DOHH2 (cell line): ENCODE measurements around the gene ARSD.
"Not testable (repeated sequence)": the region's sequence is repeated elsewhere in the genome, so short reads cannot be mapped to it uniquely, and the experiment has no call there.

Experiments
- H3F3A ChIP-seq: fragments of 200-600 bp; sonication (generic), shearing (Covaris generic); 2 replicates; pipeline ENCODE4 v1.6.0; 2016; ENCODE audit warnings: antibody characterized with exemption, mild to moderate bottlenecking; ENCODE audit not compliant: control insufficient read depth, insufficient read depth
- H3K27ac ChIP-seq: fragments of 200-600 bp; sonication (generic); 2 replicates; pipeline ENCODE4 v1.5.1; 2014; ENCODE audit warnings: low read depth, mild to moderate bottlenecking, low read length, moderate library complexity
- H3K27me3 ChIP-seq: fragments of 200-600 bp; sonication (generic); 2 replicates; pipeline ENCODE4 v1.6.1; 2014; ENCODE audit warnings: mild to moderate bottlenecking, low read length, mixed read lengths; ENCODE audit not compliant: control insufficient read depth
- H3K36me3 ChIP-seq: fragments of 200-600 bp; sonication (generic); 2 replicates; pipeline ENCODE4 v1.6.1; 2014; ENCODE audit warnings: mild to moderate bottlenecking, low read length, moderate library complexity, mixed read lengths; ENCODE audit not compliant: control insufficient read depth
- H3K4me1 ChIP-seq: fragments of 200-600 bp; sonication (generic); 2 replicates; pipeline ENCODE4 v1.6.1; 2014; ENCODE audit warnings: mild to moderate bottlenecking, low read length, mixed read lengths; ENCODE audit not compliant: control insufficient read depth
- H3K4me2 ChIP-seq: fragments of 200-600 bp; sonication (generic); 2 replicates; pipeline ENCODE4 v1.6.0; 2014; ENCODE audit warnings: mild to moderate bottlenecking, low read length, moderate library complexity
- H3K4me3 ChIP-seq: fragments of 200-600 bp; sonication (generic); 2 replicates; pipeline ENCODE4 v1.5.1; 2014; ENCODE audit warnings: mild to moderate bottlenecking, low read length, mixed read lengths
- H3K79me2 ChIP-seq: fragments of 200-600 bp; sonication (generic); 2 replicates; pipeline ENCODE4 v1.6.1; 2014; ENCODE audit warnings: mild to moderate bottlenecking, low read length, mixed read lengths; ENCODE audit not compliant: control insufficient read depth
- H3K9me2 ChIP-seq: fragments of 200-600 bp; sonication (generic); replicated peaks from 2 replicates; pipeline ENCODE4 v1.6.1; 2014; ENCODE audit warnings: mild to moderate bottlenecking, low read length, mixed read lengths; ENCODE audit not compliant: control insufficient read depth
- H3K9me3 ChIP-seq: fragments of 200-600 bp; sonication (generic); 2 replicates; pipeline ENCODE4 v1.6.1; 2014; ENCODE audit warnings: antibody characterized with exemption, low read length, mixed read lengths; ENCODE audit not compliant: control insufficient read depth, insufficient read depth
- H4K20me1 ChIP-seq: fragments of 200-600 bp; sonication (generic); 2 replicates; pipeline ENCODE4 v1.6.0; 2014; ENCODE audit warnings: low read depth, mild to moderate bottlenecking, antibody characterized with exemption, low read length, moderate library complexity; ENCODE audit not compliant: control insufficient read depth, insufficient read depth
- EZH2phosphoT487 ChIP-seq: fragments of 200-600 bp; sonication (generic); IDR thresholded peaks from 2 replicates; pipeline ENCODE4 v1.6.1; 2017; ENCODE audit warnings: borderline replicate concordance, mild to moderate bottlenecking, antibody characterized with exemption, low read length, moderate library complexity, mixed read lengths
- TF ChIP-seq, protein P1 (sequence below): fragments of 200-600 bp; sonication (generic); IDR thresholded peaks from one replicate; pipeline ENCODE4 v1.5.1; 2014; ENCODE audit warnings: antibody characterized with exemption, mild to moderate bottlenecking, low read depth, low read length; ENCODE audit not compliant: poor library complexity, severe bottlenecking

The ARSD gene

DNA sequence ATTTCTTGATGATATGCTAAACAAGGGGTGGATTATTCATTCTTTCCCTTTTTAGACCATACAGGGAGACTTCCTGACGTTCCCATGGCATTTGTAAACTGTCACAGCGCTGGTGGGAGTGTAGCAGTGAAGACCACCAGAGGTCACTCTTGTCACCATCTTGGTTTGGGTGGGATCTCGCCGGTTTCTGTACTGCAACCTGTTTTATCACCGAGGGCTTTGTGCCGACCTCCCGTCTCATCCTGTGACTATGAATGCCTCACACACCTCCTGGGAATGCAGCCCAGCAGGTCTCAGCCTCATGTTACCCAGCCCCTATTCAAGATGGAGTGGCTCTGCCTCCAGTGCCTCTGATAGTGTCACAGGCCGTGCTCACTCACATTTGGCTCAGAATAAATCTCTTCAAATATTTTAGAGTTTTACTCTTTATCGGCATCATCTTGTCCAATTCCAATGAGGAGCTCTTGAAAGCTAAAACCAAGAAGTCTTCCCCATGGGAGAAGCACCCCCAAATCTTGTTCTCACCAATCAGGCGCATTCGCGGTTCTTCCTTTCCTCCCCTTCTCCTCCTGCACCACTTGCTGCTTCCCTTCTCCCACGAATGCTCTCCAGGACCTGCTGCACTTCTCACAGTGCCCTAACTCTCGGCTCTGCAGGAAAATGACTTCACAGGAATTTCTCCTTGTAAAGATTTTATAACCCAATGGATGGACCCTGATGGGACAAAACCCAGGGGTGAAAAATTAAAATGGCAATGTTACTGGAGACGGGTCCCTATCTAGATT lies 39.2 kb downstream of the ARSD start:
- H3K27ac ChIP-seq, H3F3A ChIP-seq, H3K4me2 ChIP-seq, H3K27me3 ChIP-seq, H3K9me2 ChIP-seq, H4K20me1 ChIP-seq, H3K36me3 ChIP-seq, H3K4me3 ChIP-seq, H3K4me1 ChIP-seq, H3K9me3 ChIP-seq, H3K79me2 ChIP-seq: not testable (repeated sequence)
- TF ChIP-seq, protein P1, sequence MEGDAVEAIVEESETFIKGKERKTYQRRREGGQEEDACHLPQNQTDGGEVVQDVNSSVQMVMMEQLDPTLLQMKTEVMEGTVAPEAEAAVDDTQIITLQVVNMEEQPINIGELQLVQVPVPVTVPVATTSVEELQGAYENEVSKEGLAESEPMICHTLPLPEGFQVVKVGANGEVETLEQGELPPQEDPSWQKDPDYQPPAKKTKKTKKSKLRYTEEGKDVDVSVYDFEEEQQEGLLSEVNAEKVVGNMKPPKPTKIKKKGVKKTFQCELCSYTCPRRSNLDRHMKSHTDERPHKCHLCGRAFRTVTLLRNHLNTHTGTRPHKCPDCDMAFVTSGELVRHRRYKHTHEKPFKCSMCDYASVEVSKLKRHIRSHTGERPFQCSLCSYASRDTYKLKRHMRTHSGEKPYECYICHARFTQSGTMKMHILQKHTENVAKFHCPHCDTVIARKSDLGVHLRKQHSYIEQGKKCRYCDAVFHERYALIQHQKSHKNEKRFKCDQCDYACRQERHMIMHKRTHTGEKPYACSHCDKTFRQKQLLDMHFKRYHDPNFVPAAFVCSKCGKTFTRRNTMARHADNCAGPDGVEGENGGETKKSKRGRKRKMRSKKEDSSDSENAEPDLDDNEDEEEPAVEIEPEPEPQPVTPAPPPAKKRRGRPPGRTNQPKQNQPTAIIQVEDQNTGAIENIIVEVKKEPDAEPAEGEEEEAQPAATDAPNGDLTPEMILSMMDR, result peak; percentile 32

DNA sequence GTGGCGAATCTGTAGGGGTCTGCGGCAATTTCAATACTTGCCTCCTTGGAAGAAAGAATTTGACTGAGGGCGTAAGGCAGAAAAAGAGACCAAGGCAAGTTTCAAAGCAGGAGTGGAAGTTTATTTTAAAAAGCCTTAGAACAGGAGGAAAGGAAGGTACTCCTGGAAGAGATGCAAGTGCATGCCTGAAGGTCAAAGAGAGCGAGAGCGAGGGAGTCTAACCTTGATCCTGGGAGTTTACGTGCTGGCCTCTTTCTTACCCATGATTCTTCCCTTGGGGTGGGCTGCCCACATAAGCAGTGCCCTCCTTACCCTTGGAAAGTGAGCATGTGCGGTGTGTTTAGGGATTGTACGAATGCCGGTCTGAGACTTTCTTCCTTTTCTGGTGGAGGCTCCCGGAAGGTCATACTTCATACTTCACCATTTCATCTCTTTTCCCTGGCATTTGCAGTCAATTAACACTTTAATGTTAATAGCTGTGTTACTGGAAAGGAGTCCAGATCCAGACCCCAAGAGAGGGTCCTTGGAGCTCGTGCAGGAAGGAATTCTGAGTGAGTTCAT lies 40.0 kb downstream of the ARSD start:
- Histone ChIP-seq H3F3A (no peaks in the 10 kb centered on the region), H3K4me2 (no peak overlapping the region), H3K79me2 (no peaks in the 10 kb centered on the region), H3K4me3 (no peak overlapping the region), H3K9me3 (no peaks in the 10 kb centered on the region), H3K9me2 (no peaks in the 10 kb centered on the region), H3K36me3 (no peaks in the 10 kb centered on the region), H3K4me1 (no peaks in the 10 kb centered on the region), H3K27ac (no peak overlapping the region), H3K27me3 (no peaks in the 10 kb centered on the region), H4K20me1 (no peaks in the 10 kb centered on the region)
- TF ChIP-seq, protein P1, result no peak
- TF ChIP-seq EZH2phosphoT487, result no peak

DNA sequence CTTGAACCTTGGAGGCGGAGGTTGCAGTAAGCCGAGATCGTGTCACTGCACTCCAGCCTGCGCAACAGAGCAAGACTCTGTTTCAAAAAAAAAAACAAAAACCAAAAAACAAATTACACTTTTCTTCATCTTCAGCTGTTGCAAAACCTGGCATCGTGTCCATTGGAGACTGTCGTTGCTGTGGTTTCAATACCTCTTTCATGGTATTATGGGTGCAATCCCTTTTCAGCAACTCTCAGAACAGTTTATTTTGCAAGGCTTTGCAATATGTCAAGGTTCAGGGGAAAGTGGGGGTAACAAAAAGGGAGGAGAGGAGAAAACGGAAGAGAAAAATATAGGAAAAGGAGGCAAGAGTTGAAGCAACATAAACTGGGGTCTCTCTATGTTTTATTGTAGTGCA lies 40.8 kb downstream of the ARSD start:
- Histone ChIP-seq H3K4me1 (no peaks in the 10 kb centered on the region), H3K4me3 (no peak overlapping the region), H3K9me2 (no peaks in the 10 kb centered on the region), H3K79me2 (no peaks in the 10 kb centered on the region), H4K20me1 (no peaks in the 10 kb centered on the region), H3F3A (no peaks in the 10 kb centered on the region), H3K27me3 (no peaks in the 10 kb centered on the region), H3K4me2 (no peak overlapping the region), H3K9me3 (no peaks in the 10 kb centered on the region), H3K27ac (no peak overlapping the region), H3K36me3 (no peaks in the 10 kb centered on the region)
- TF ChIP-seq EZH2phosphoT487, result no peak
- TF ChIP-seq, protein P1, result no peak
